NK-92 (cell line): ENCODE results near the gene ADGRB2.

Experiments used
- DNase-seq: peaks from one replicate; lab custom pipeline; 2025; ENCODE audit not compliant: unreplicated experiment; lab: John Stamatoyannopoulos, UW

The ADGRB2 gene

GRCh38 chr1:31704271-31705079 is 59.7 kb downstream of the ADGRB2 start:
- no peak for DNase-seq

- no peak for DNase-seq
These were observed 60.5 kb downstream of the ADGRB2 start, which contains the start of gene COL16A1 for GRCh38 chr1:31703431-31704270. Gene COL16A1 (minus strand): TSS chr1:31704017. CDS start chr1:31702193, 1,824 bp downstream.

- DNase-seq, result no peak
These were observed 61.2 kb downstream of the ADGRB2 start for GRCh38 chr1:31702836-31703404.

GRCh38 chr1:31701091-31701736 is 62.9 kb downstream of the ADGRB2 start:
- no peak for DNase-seq

- DNase-seq, result no peak
These were observed 63.6 kb downstream of the ADGRB2 start for GRCh38 chr1:31700468-31701090.

- no peak for DNase-seq
These were observed 64.7 kb downstream of the ADGRB2 start for GRCh38 chr1:31699341-31699891.

GRCh38 chr1:31697369-31697984 is 66.7 kb downstream of the ADGRB2 start:
- no peak for DNase-seq

- no peak for DNase-seq
These were observed 67.9 kb downstream of the ADGRB2 start for GRCh38 chr1:31696242-31696641.

GRCh38 chr1:31695327-31695726 is 68.8 kb downstream of the ADGRB2 start:
- no peak for DNase-seq

GRCh38 chr1:31694964-31695313 is 69.2 kb downstream of the ADGRB2 start:
- no peak for DNase-seq

GRCh38 chr1:31694069-31694963 is 69.8 kb downstream of the ADGRB2 start:
- no peak for DNase-seq

- no peak for DNase-seq
These were observed 70.9 kb downstream of the ADGRB2 start for GRCh38 chr1:31693231-31693630.

- DNase-seq, result no peak
These were observed 72.2 kb downstream of the ADGRB2 start for GRCh38 chr1:31691951-31692350.

- DNase-seq, result no peak
These were observed 72.7 kb downstream of the ADGRB2 start for GRCh38 chr1:31691446-31691845.

GRCh38 chr1:31690921-31691320 is 73.2 kb downstream of the ADGRB2 start:
- DNase-seq, result no peak

GRCh38 chr1:31689854-31690253 is 74.3 kb downstream of the ADGRB2 start:
- DNase-seq, result no peak

- no peak for DNase-seq
These were observed 74.8 kb downstream of the ADGRB2 start for GRCh38 chr1:31689379-31689778.

GRCh38 chr1:31688233-31688918 is 75.8 kb downstream of the ADGRB2 start:
- no peak for DNase-seq

- no peak for DNase-seq
These were observed 76.5 kb downstream of the ADGRB2 start for GRCh38 chr1:31687601-31688000.
